SK-N-SH (cell line): Measurements from ENCODE around the gene APOL6.

Experiments
- EZH2phosphoT487 ChIP-seq: fragments of 200-600 bp; sonication (generic); IDR thresholded peaks from 2 replicates; pipeline ENCODE4 v1.6.1; 2017; ENCODE audit warnings: low read depth, mixed run types, mild to moderate bottlenecking, antibody characterized with exemption, moderate library complexity, borderline replicate concordance
- TF ChIP-seq, protein P1 (sequence below): fragments of 200-600 bp; sonication (generic); IDR thresholded peaks from 2 replicates; pipeline ENCODE4 v1.6.1; 2017; ENCODE audit warnings: antibody characterized with exemption, mild to moderate bottlenecking, moderate library complexity

DNA sequence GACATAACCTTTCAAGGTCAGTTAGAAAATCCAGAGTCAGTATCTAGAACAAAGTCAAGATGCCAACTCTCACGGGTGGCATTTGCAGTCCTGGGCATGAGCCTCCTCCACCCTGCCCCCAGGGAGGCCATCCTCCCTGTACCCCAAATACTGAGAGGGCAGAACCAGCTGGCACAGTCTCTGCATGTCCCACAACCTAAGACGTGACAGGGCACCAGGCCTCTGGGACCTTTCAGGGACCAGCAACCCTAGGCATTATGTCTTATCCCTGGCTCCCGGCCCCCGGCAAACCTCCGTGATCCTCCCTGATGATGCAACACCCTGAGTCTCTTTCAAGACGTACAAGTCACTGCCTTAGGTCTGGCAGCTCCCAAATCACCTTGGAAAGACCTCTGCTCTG, 33.1 kb upstream of the APOL6 start:
- no peak for TF ChIP-seq EZH2phosphoT487
- TF ChIP-seq, protein P1, sequence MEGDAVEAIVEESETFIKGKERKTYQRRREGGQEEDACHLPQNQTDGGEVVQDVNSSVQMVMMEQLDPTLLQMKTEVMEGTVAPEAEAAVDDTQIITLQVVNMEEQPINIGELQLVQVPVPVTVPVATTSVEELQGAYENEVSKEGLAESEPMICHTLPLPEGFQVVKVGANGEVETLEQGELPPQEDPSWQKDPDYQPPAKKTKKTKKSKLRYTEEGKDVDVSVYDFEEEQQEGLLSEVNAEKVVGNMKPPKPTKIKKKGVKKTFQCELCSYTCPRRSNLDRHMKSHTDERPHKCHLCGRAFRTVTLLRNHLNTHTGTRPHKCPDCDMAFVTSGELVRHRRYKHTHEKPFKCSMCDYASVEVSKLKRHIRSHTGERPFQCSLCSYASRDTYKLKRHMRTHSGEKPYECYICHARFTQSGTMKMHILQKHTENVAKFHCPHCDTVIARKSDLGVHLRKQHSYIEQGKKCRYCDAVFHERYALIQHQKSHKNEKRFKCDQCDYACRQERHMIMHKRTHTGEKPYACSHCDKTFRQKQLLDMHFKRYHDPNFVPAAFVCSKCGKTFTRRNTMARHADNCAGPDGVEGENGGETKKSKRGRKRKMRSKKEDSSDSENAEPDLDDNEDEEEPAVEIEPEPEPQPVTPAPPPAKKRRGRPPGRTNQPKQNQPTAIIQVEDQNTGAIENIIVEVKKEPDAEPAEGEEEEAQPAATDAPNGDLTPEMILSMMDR: no peak
